ENCODE data around the gene ATXN7L1.

GRCh38 chr7:105879782-105880181 is 3.4 kb upstream of the ATXN7L1 start:
- TF ChIP-seq POLR2A (IDR thresholded peaks at IDR 0.05) (no peak), EP300 (IDR thresholded peaks at IDR 0.05; ENCODE audit: low read depth) (no peak)
